Vagina (tissue), 2 donors: ENCODE measurements around the gene SAMD4A. TPM values are rescaled to one million over a fixed set of nuclear protein-coding genes. Genes with fewer than 3 reads are reported as not detected.

ENCODE experiments used
- DNase-seq, 2 donors: peaks; one replicate each; pipeline ENCODE4 v3.0.0-alpha.2; 2017; ENCODE audit errors: extremely low spot score in 2 of 2
- H3K27ac ChIP-seq: fragments of 200-600 bp; sonication (generic); one replicate; pipeline ENCODE4 v1.5.1; 2019
- H3K27me3 ChIP-seq: fragments of 200-600 bp; sonication (generic); one replicate; pipeline ENCODE4 v1.5.1; 2019
- H3K36me3 ChIP-seq, 2 donors: fragments of 200-600 bp; sonication (generic); one replicate each; pipeline ENCODE4 v1.5.1; 2017 to 2019
- H3K4me1 ChIP-seq: fragments of 200-600 bp; sonication (generic); one replicate; pipeline ENCODE4 v1.5.1; 2019
- H3K4me3 ChIP-seq, 2 donors: fragments of 200-600 bp; sonication (generic); 1 replicate in 1 of 2; 2 replicates in 1 of 2; pipeline ENCODE4 v1.5.1; 2016 to 2019
- H3K9me3 ChIP-seq: fragments of 200-600 bp; sonication (generic); one replicate; pipeline ENCODE4 v1.5.1; 2019
- CTCF ChIP-seq, 3 experiments: fragments of 450-650 bp in 2 of 3; fragments of 200-600 bp in 1 of 3; sonication (generic) in 1 of 3; IDR thresholded peaks; one replicate each; pipeline ENCODE4 v1.5.1; 2017 to 2019; ENCODE audit warnings: antibody characterized with exemption in 3 of 3, mild to moderate bottlenecking in 2 of 3, moderate library complexity in 2 of 3
- POLR2A ChIP-seq, 2 donors: fragments of 450-650 bp; IDR thresholded peaks; one replicate each; pipeline ENCODE4 v1.6.1; 2017; ENCODE audit warnings: antibody characterized with exemption in 2 of 2, mild to moderate bottlenecking in 2 of 2, moderate library complexity in 2 of 2
- POLR2AphosphoS5 ChIP-seq, 2 donors: sonication (generic); formaldehyde crosslinking; IDR thresholded peaks; one replicate each; pipeline ENCODE4 v1.9.0; 2017; ENCODE audit warnings: antibody characterized with exemption in 2 of 2, mild to moderate bottlenecking in 2 of 2, low read depth in 1 of 2; ENCODE audit not compliant: insufficient read depth in 1 of 2
- intact Hi-C: fragments of 100-400 bp; cut with DNase I; formaldehyde crosslinking; loops from one replicate; pipeline ENCODE4 v1.15.1; 2023
- total RNA-seq: library from RNA; depleted of rRNA; stranded (reverse); fragments of >200 nt; gene quantifications from one replicate; pipeline ENCODE4 v1.2.3, GENCODE V29; 2016

The SAMD4A gene
- total RNA-seq, 1 donor from 2014 or later, result 43.0 TPM

- Histone ChIP-seq H3K4me1 (peaks cover 11% of the 10 kb centered on the region), H3K4me3 (no peak overlapping the region), H3K27ac (no peak overlapping the region), H3K9me3 (no peaks in the 10 kb centered on the region), H3K27me3 (no peaks in the 10 kb centered on the region), H3K36me3 (no peaks in the 10 kb centered on the region)
- TF ChIP-seq POLR2A (IDR thresholded peaks at IDR 0.05) (no peak), POLR2AphosphoS5 (IDR thresholded peaks at IDR 0.05; ENCODE audit: insufficient read depth in 1 of 2, low read depth in 1 of 2) (no peak), CTCF (IDR thresholded peaks at IDR 0.05) (no peak)
- intact Hi-C loops, result no loop called here
- peak in 1 of 2 donors; percentile 58 for DNase-seq
Observed at GRCh38 chr14:54808326-54809161, 241.6 kb downstream of the SAMD4A start.

GRCh38 chr14:54809767-54810166 lies 242.8 kb downstream of the SAMD4A start:
- no peak overlapping the region for H3K4me3 ChIP-seq
- TF ChIP-seq POLR2A (IDR thresholded peaks at IDR 0.05) (no peak), CTCF (IDR thresholded peaks at IDR 0.05) (no peak), POLR2AphosphoS5 (IDR thresholded peaks at IDR 0.05; ENCODE audit: insufficient read depth in 1 of 2, low read depth in 1 of 2) (no peak)

GRCh38 chr14:54812617-54813016 lies 245.7 kb downstream of the SAMD4A start:
- intact Hi-C loops, result no loop called here
- Histone ChIP-seq H3K4me3 (no peak overlapping the region), H3K9me3 (no peaks in the 10 kb centered on the region), H3K4me1 (no peaks in the 10 kb centered on the region), H3K27ac (no peak overlapping the region), H3K27me3 (no peaks in the 10 kb centered on the region), H3K36me3 (no peaks in the 10 kb centered on the region)
- TF ChIP-seq POLR2AphosphoS5 (IDR thresholded peaks at IDR 0.05; ENCODE audit: insufficient read depth in 1 of 2, low read depth in 1 of 2) (no peak), CTCF (IDR thresholded peaks at IDR 0.05) (no peak)
- DNase-seq, result peak in 1 of 2 donors; percentile 32

More at GRCh38 chr14:54809767-54810166, 242.8 kb downstream of the SAMD4A start:
- no peak overlapping the region for H3K27ac ChIP-seq
- no peaks in the 10 kb centered on the region for H3K27me3 ChIP-seq
- no peaks in the 10 kb centered on the region for H3K36me3 ChIP-seq
- peak; percentile 22 to 70 for DNase-seq
- peaks cover 11% of the 10 kb centered on the region for H3K4me1 ChIP-seq
- intact Hi-C loops, result no loop called here
- H3K9me3 ChIP-seq, result no peaks in the 10 kb centered on the region

- no peaks in the 10 kb centered on the region for H3K9me3 ChIP-seq
- no peak overlapping the region for H3K27ac ChIP-seq
- TF ChIP-seq POLR2A (IDR thresholded peaks at IDR 0.05) (no peak), POLR2AphosphoS5 (IDR thresholded peaks at IDR 0.05; ENCODE audit: insufficient read depth in 1 of 2, low read depth in 1 of 2) (no peak), CTCF (IDR thresholded peaks at IDR 0.05) (no peak)
- peak in 1 of 2 donors; percentile 56 for DNase-seq
- no peaks in the 10 kb centered on the region for H3K36me3 ChIP-seq
- no peaks in the 10 kb centered on the region for H3K27me3 ChIP-seq
- no peak overlapping the region for H3K4me3 ChIP-seq
- intact Hi-C loops, result no loop called here
- H3K4me1 ChIP-seq, result no peaks in the 10 kb centered on the region
Observed at GRCh38 chr14:54813081-54813480, 246.2 kb downstream of the SAMD4A start.

- no peaks in the 10 kb centered on the region for H3K27me3 ChIP-seq
- H3K9me3 ChIP-seq, result no peaks in the 10 kb centered on the region
- TF ChIP-seq POLR2A (IDR thresholded peaks at IDR 0.05), result no peak
- no peak for TF ChIP-seq CTCF (IDR thresholded peaks at IDR 0.05)
- TF ChIP-seq POLR2AphosphoS5 (IDR thresholded peaks at IDR 0.05; ENCODE audit: insufficient read depth in 1 of 2, low read depth in 1 of 2), result no peak
- H3K27ac ChIP-seq, result no peak overlapping the region
- H3K36me3 ChIP-seq, result no peaks in the 10 kb centered on the region
- H3K4me1 ChIP-seq, result no peaks in the 10 kb centered on the region
- intact Hi-C loops, result no loop called here
- H3K4me3 ChIP-seq, result no peak overlapping the region
- peak in 1 of 2 donors; percentile 32 for DNase-seq
Observed at GRCh38 chr14:54814076-54814475, 247.1 kb downstream of the SAMD4A start.
